Stimulated activated naive CD4-positive, alpha-beta T cell (primary cell): ENCODE measurements around the gene MYCN.
"Not testable (repeated sequence)": the region's sequence is repeated elsewhere in the genome, so short reads cannot be mapped to it uniquely, and the experiment has no call there.

Experiments used
- DNase-seq, 6 experiments: peaks; one replicate each; lab custom pipeline; 2025; lab: John Stamatoyannopoulos, UW

MYCN gene

GRCh38 chr2:15943378-15944280 lies 3.3 kb downstream of the MYCN start:
- peak in 3 of 6 experiments; percentile 10 to 60 (median 54) for DNase-seq

DNA sequence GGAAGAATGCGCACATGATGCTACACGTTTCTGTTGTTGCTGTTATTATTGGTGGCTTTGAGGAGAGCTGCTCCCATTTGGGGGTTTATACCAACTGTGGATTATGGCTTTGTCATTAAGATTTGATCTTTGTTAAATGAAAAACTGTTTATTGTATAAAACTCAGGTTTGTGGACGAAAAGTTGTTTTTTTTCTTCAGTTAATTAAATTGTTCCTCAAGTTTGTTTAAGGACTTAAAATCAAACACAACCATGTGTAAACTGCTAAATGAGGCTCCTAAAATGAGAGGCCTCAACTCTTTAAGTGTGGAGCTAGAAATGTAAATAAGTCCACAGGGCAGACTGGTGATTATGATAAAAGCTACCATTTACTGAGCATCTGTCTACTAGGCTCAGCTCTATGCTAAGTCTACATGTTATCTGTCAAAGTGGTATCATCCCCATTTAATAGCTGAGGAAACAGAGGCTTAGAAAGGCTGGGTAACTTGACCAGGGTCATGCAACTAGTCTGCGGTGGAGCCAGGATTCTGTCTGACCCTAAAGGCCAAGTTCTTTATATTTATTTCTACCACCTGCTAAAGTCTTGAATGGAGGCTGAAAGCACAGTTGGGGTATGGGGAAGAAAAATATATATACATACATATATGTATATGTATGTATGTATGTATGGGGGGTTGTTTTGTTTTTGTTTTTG lies 4.1 kb downstream of the MYCN start:
- no peak for DNase-seq

GRCh38 chr2:15945909-15946705 lies 5.8 kb downstream of the MYCN start:
- DNase-seq = no peak

DNA sequence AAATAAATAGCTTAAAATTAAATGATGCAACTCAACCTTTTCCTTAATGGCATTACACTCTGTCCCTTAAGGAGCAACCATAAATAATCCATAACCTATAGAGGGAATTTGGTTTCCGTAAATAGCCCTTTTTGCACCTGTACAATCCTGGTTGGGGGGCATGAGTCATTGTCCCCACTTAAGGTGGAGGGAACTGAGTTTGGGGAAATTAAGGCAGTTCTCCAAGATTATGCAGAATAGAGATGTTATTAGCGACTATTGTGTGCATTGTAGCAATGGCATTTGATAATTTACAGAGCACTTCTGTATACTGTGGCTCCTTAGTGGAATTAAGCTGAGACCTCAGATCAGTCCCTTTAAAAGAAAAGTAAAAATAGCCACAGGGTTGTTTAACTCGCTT lies 6.6 kb downstream of the MYCN start:
- no peak for DNase-seq

DNA sequence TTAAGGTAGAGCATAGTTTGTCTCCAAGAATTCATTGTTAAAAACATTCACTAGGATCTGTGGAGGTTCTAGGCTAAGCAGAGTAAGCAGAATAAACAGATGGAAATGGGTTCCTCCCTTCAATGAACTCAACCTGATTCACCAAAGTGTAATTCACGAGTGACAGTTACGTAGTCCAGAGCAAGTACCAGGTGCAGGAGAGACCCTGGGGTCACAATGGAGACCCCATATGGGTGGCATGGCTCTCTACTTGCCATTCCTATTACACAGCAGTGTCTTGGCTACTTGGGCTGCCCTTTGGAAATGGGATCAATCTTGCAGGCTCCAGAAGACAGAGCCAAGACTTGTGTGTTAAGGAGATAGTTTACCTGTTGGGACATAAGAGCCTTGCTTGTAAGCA lies 7.1 kb downstream of the MYCN start:
- no peak for DNase-seq

DNA sequence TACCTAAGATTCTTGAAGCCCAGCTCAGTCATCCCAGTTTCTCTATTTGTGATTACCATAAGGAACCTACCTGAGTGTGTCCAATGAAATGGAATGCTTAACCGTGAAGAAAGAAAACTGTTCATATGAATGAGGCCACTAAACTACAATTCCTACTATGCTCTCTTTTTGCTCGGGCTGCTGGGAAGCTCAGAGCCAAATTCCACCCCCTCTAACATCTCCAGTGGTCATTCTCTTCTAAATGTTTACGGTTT lies 8.3 kb downstream of the MYCN start:
- DNase-seq = no peak

DNA sequence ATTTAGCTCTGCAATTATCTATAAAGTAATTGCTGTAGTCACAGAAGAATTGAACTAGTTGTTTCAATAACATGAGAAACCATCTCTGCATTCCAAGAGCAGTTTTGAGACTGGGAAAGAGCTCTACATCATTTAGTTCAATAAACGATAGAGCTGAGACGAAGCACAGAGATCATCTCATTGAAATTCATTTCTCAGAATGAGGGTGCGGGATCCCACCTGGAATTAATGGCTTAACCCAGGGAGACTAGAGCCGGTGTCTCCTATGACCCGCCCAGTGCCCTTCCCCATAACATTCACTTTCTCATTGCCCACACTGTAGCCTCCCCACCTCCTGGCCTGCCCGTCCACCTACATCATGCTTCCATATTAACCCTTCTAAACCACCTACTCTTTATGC lies 8.8 kb downstream of the MYCN start:
- DNase-seq = no peak

GRCh38 chr2:15949551-15949950 lies 9.2 kb downstream of the MYCN start:
- no peak for DNase-seq

- no peak for DNase-seq
Observed at GRCh38 chr2:15950088-15950952, 10.0 kb downstream of the MYCN start.

GRCh38 chr2:15951936-15952335 lies 11.6 kb downstream of the MYCN start:
- DNase-seq = not testable (repeated sequence)

- DNase-seq = no peak
Observed at GRCh38 chr2:15952451-15953146, 12.2 kb downstream of the MYCN start.

GRCh38 chr2:15953147-15953630 lies 12.8 kb downstream of the MYCN start:
- no peak for DNase-seq

- DNase-seq = no peak
Observed at GRCh38 chr2:15953891-15954680, 13.7 kb downstream of the MYCN start.

- DNase-seq = no peak
Observed at GRCh38 chr2:15954761-15955160, 14.4 kb downstream of the MYCN start.

DNA sequence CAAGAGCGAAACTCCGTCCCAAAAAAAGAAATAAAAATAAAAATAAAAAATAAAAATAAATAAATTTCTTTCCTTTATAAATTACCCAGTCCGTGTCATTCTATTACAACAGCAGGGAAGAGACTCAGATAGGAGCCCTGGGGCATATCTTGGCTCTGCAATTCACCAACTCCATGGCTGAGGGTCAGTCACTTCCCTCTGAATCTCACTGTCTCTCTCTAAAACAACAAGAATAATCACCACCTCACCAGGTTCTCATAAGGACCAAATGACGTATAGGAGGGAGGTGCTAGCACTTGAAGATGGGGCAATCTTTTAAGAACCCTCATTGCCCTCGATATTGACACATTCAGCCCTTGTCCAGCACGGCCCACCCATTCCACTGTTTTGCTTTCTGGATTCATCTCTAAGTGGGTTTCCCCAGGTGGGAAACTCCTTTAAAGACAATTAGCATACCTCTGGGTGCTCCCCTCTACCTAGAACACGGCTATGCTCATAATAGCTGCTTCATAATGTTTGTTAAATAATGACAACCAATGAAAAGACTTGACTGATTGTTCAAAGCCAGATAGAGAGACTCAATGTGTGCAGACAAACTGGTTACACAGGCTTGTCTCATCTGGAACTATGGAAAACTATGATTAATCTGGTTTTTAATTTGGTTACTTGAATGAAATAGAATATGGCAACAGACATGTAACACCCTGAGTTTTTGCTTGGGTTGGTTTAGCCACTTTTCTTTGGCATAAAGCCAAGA lies 15.1 kb downstream of the MYCN start:
- DNase-seq = no peak

DNA sequence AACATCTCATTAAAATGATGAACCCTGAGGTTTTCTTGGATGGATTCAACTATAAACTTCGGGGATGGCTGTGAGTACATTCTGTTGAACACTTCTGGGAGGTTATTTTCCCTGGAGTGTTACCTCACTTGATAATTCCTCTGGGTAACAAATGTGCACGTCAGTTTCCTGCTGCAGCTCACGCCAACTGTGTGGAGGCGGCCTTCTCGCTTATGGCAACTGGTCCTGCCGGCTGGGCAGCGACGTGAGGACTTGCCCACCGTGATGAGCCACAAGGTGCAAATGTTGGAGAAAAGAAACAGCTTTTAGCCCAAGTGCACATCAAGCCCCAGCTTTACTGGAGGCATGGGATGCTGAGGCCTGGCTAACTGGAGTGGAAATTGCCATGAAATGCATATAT lies 15.9 kb downstream of the MYCN start:
- no peak for DNase-seq

GRCh38 chr2:15956751-15957736 lies 16.7 kb downstream of the MYCN start:
- DNase-seq = no peak
